Measurements from ENCODE around the gene NPHS1.
A peak's percentile ranks its signal among the peaks of the same experiment; 100 is the strongest.
"Not testable (repeated sequence)": the region's sequence is repeated elsewhere in the genome, so short reads cannot be mapped to it uniquely, and the experiment has no call there.

Gene NPHS1

GRCh38 chr19:35870798-35871197 lies 18.5 kb upstream of the NPHS1 start:
- Histone ChIP-seq H3K9me3 (ENCODE audit: low read depth, low read length) (no peaks in the 10 kb centered on the region), H3K4me3 (no peak overlapping the region), H3K27ac (no peak overlapping the region), H3K36me3 (ENCODE audit: insufficient read depth, low read length) (no peaks in the 10 kb centered on the region), H3K9ac (ENCODE audit: insufficient read length) (no peak overlapping the region)
- TF ChIP-seq FOXP2 (optimal IDR thresholded peaks at IDR 0.05; ENCODE audit: control extremely low read depth, extremely low read length, insufficient read depth) (no peak), EZH2 (IDR thresholded peaks at IDR 0.05) (no peak), POLR2AphosphoS5 (IDR thresholded peaks at IDR 0.05; ENCODE audit: borderline replicate concordance, low read depth, low read length) (no peak)
- no peak for DNase-seq (ENCODE audit: low read depth, low spot score)

- not testable (repeated sequence) for DNase-seq (ENCODE audit: low read depth, low spot score); H3K36me3 ChIP-seq (ENCODE audit: insufficient read depth, low read length); H3K9ac ChIP-seq (ENCODE audit: insufficient read length)
These were observed 17.9 kb upstream of the NPHS1 start for GRCh38 chr19:35870124-35870736.

GRCh38 chr19:35869327-35870123 lies 17.2 kb upstream of the NPHS1 start:
- TF ChIP-seq EZH2 (IDR thresholded peaks at IDR 0.05) (no peak), FOXP2 (optimal IDR thresholded peaks at IDR 0.05; ENCODE audit: control extremely low read depth, extremely low read length, insufficient read depth) (no peak), POLR2AphosphoS5 (IDR thresholded peaks at IDR 0.05; ENCODE audit: borderline replicate concordance, low read depth, low read length) (peak; percentile 56; the same call in 1 of the 2 replicates)
- H3K27ac ChIP-seq: peak overlapping the region; percentile 52; the same call in 1 of the 2 replicates
- no peak overlapping the region for H3K9ac ChIP-seq (ENCODE audit: insufficient read length)
- H3K36me3 ChIP-seq (ENCODE audit: insufficient read depth, low read length): no peaks in the 10 kb centered on the region
- H3K4me3 ChIP-seq: peak overlapping the region; percentile 82
- no peaks in the 10 kb centered on the region for H3K9me3 ChIP-seq (ENCODE audit: low read depth, low read length)
- peak; percentile 85 for DNase-seq (ENCODE audit: low read depth, low spot score)

More at GRCh38 chr19:35870124-35870736, 17.9 kb upstream of the NPHS1 start:
- peak overlapping the region; percentile 82 for H3K4me3 ChIP-seq
- H3K27ac ChIP-seq; H3K9me3 ChIP-seq (ENCODE audit: low read depth, low read length): not testable (repeated sequence)

GRCh38 chr19:35868823-35869326 lies 16.6 kb upstream of the NPHS1 start:
- Histone ChIP-seq H3K9ac (ENCODE audit: insufficient read length) (no peak overlapping the region), H3K4me3 (peak overlapping the region; percentile 82), H3K27ac (no peak overlapping the region), H3K9me3 (ENCODE audit: low read depth, low read length) (no peaks in the 10 kb centered on the region), H3K36me3 (ENCODE audit: insufficient read depth, low read length) (no peaks in the 10 kb centered on the region)
- no peak for DNase-seq (ENCODE audit: low read depth, low spot score)
- TF ChIP-seq EZH2 (IDR thresholded peaks at IDR 0.05) (no peak), POLR2AphosphoS5 (IDR thresholded peaks at IDR 0.05; ENCODE audit: borderline replicate concordance, low read depth, low read length) (no peak), FOXP2 (optimal IDR thresholded peaks at IDR 0.05; ENCODE audit: control extremely low read depth, extremely low read length, insufficient read depth) (no peak)

- TF ChIP-seq FOXP2 (optimal IDR thresholded peaks at IDR 0.05; ENCODE audit: control extremely low read depth, extremely low read length, insufficient read depth): no peak
- no peak for TF ChIP-seq EZH2 (IDR thresholded peaks at IDR 0.05)
- no peak for TF ChIP-seq POLR2AphosphoS5 (IDR thresholded peaks at IDR 0.05; ENCODE audit: borderline replicate concordance, low read depth, low read length)
- peak within 1 kb of the TSS; percentile 82 for H3K4me3 ChIP-seq
- no peaks in the 10 kb centered on the region for H3K9me3 ChIP-seq (ENCODE audit: low read depth, low read length)
- no peak for DNase-seq (ENCODE audit: low read depth, low spot score)
- H3K36me3 ChIP-seq (ENCODE audit: insufficient read depth, low read length): no peaks in the 10 kb centered on the region
- H3K27ac ChIP-seq: peak within 1 kb of the TSS; percentile 52; the same call in 1 of the 2 replicates
- no peak within 1 kb of the TSS for H3K9ac ChIP-seq (ENCODE audit: insufficient read length)
These were observed 16.0 kb upstream of the NPHS1 start, which contains the start of gene APLP1 for GRCh38 chr19:35868172-35868822. APLP1 (plus strand) TSS chr19:35868574; CDS start chr19:35868637, 63 bp downstream.

- no peaks in the 10 kb centered on the region for H3K36me3 ChIP-seq (ENCODE audit: insufficient read depth, low read length)
- no peak overlapping the region for H3K27ac ChIP-seq
- H3K4me3 ChIP-seq: no peak overlapping the region
- no peak for DNase-seq (ENCODE audit: low read depth, low spot score)
- TF ChIP-seq POLR2AphosphoS5 (IDR thresholded peaks at IDR 0.05; ENCODE audit: borderline replicate concordance, low read depth, low read length) (no peak), FOXP2 (optimal IDR thresholded peaks at IDR 0.05; ENCODE audit: control extremely low read depth, extremely low read length, insufficient read depth) (no peak), EZH2 (IDR thresholded peaks at IDR 0.05) (no peak)
- H3K9ac ChIP-seq (ENCODE audit: insufficient read length): no peak overlapping the region
- no peaks in the 10 kb centered on the region for H3K9me3 ChIP-seq (ENCODE audit: low read depth, low read length)
These were observed 10.7 kb upstream of the NPHS1 start for GRCh38 chr19:35863018-35863417.

- H3K9ac ChIP-seq (ENCODE audit: insufficient read length): no peak overlapping the region
- no peaks in the 10 kb centered on the region for H3K9me3 ChIP-seq (ENCODE audit: low read depth, low read length)
- H3K27ac ChIP-seq: no peak overlapping the region
- H3K36me3 ChIP-seq (ENCODE audit: insufficient read depth, low read length): no peaks in the 10 kb centered on the region
- no peak for TF ChIP-seq POLR2AphosphoS5 (IDR thresholded peaks at IDR 0.05; ENCODE audit: borderline replicate concordance, low read depth, low read length)
- no peak for TF ChIP-seq EZH2 (IDR thresholded peaks at IDR 0.05)
- TF ChIP-seq FOXP2 (optimal IDR thresholded peaks at IDR 0.05; ENCODE audit: control extremely low read depth, extremely low read length, insufficient read depth): no peak
- DNase-seq (ENCODE audit: low read depth, low spot score): no peak
- H3K4me3 ChIP-seq: no peak overlapping the region
These were observed 10.2 kb upstream of the NPHS1 start for GRCh38 chr19:35862528-35862927.

GRCh38 chr19:35861640-35862160 lies 9.4 kb upstream of the NPHS1 start:
- Histone ChIP-seq H3K9ac (ENCODE audit: insufficient read length) (no peak overlapping the region), H3K9me3 (ENCODE audit: low read depth, low read length) (no peaks in the 10 kb centered on the region), H3K4me3 (no peak overlapping the region), H3K36me3 (ENCODE audit: insufficient read depth, low read length) (no peaks in the 10 kb centered on the region), H3K27ac (no peak overlapping the region)
- no peak for DNase-seq (ENCODE audit: low read depth, low spot score)
- TF ChIP-seq POLR2AphosphoS5 (IDR thresholded peaks at IDR 0.05; ENCODE audit: borderline replicate concordance, low read depth, low read length) (no peak), FOXP2 (optimal IDR thresholded peaks at IDR 0.05; ENCODE audit: control extremely low read depth, extremely low read length, insufficient read depth) (no peak), EZH2 (IDR thresholded peaks at IDR 0.05) (no peak)

Measured in SK-N-MC (cell line).